ENCODE data around the gene CPAMD8. TPM values are rescaled to one million over a fixed set of nuclear protein-coding genes. Genes with fewer than 3 reads are reported as not detected.
A peak's percentile ranks its signal among the peaks of the same experiment; 100 is the strongest.

Gene CPAMD8
- total RNA-seq, 1 donor from 2014 or later = 16.3 TPM

DNA sequence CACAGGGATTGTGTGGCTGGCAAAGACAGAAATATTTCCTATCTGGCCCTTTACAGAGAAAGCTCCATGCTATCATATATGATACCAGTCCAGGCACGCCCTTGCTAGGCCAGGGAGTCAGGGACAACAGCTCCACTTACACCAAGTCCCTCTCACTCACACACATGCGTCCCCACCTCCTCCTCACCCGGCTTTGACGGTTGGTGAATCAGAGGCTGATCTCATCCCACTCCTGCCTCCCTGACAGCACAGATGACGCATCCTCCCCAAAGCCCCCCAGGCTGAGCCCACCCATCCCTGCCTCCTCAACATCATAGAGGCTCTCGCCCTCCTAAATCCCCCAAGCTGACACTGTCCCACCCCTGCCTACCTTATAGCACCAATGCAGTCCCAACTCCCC is 75.1 kb downstream of the CPAMD8 start:
- H3K27me3 ChIP-seq = no peaks in the 10 kb centered on the region
- H3K27ac ChIP-seq = no peak overlapping the region
- H3K9me3 ChIP-seq (ENCODE audit: low read depth) = no peaks in the 10 kb centered on the region
- H3K4me1 Mint-ChIP-seq = no peaks in the 10 kb centered on the region
- TF ChIP-seq EZH2phosphoT487 (IDR thresholded peaks at IDR 0.05) (no peak), CTCF (IDR thresholded peaks at IDR 0.05) (no peak), EZH2 (IDR thresholded peaks at IDR 0.05) (no peak)
- H3K4me2 ChIP-seq = no peak overlapping the region
- no peaks in the 10 kb centered on the region for H3K36me3 Mint-ChIP-seq
- H3K27me3 Mint-ChIP-seq (ENCODE audit: insufficient read depth, low read depth) = peaks cover 3% of the 10 kb centered on the region
- no peak overlapping the region for H2AFZ ChIP-seq (replicated peaks)
- no peak overlapping the region for H3K4me3 Mint-ChIP-seq
- DNase-seq (ENCODE audit: low spot score) = no peak
- H3K4me3 ChIP-seq = no peak overlapping the region
- no peak overlapping the region for H3K9ac ChIP-seq
- peak overlapping the region; percentile 18 for H3K27ac Mint-ChIP-seq
- H3F3A ChIP-seq (ENCODE audit: low read depth) = no peaks in the 10 kb centered on the region
- H3K9me3 Mint-ChIP-seq = peaks cover 3% of the 10 kb centered on the region
- no peaks in the 10 kb centered on the region for H3K4me1 ChIP-seq
- H3K36me3 ChIP-seq = no peaks in the 10 kb centered on the region
- H4K20me1 ChIP-seq (ENCODE audit: low read depth) = no peaks in the 10 kb centered on the region
- no peaks in the 10 kb centered on the region for H3K79me2 ChIP-seq (ENCODE audit: low read depth)

DNA sequence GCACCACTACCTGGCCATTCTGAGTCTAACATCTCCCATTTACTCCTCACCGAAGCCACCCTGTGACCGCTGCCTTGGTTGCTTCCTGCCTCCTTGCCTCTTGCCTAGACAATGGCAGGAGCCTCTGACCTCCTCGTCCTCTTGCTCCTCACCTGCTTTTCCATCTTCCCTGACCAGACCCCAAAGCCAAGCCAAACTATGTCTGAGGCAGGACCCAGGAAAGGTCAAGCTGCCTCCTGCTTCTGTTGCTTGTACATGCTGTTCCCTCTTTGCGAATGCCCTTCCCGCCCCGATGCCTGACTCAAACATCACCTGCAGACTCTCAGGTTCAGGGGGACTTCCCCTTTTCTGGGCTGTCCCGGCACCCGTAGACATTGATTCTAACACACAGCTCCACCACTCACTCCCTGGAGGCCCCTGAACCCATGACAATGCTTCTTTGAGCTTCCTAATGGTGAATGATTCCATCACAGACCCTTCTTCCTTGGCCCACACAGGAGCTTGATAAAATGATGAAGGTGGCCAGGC is 77.0 kb downstream of the CPAMD8 start:
- peaks cover 5% of the 10 kb centered on the region for H3K9me3 Mint-ChIP-seq
- no peaks in the 10 kb centered on the region for H3F3A ChIP-seq (ENCODE audit: low read depth)
- no peaks in the 10 kb centered on the region for H3K36me3 ChIP-seq
- H3K27ac Mint-ChIP-seq = no peak overlapping the region
- no peak overlapping the region for H3K4me2 ChIP-seq
- no peaks in the 10 kb centered on the region for H3K79me2 ChIP-seq (ENCODE audit: low read depth)
- no peak overlapping the region for H3K4me3 ChIP-seq
- no peak overlapping the region for H3K9ac ChIP-seq
- H3K27ac ChIP-seq = no peak overlapping the region
- H2AFZ ChIP-seq (replicated peaks) = no peak overlapping the region
- no peaks in the 10 kb centered on the region for H3K4me1 Mint-ChIP-seq
- H4K20me1 ChIP-seq (ENCODE audit: low read depth) = no peaks in the 10 kb centered on the region
- peaks cover 4% of the 10 kb centered on the region for H3K27me3 Mint-ChIP-seq (ENCODE audit: insufficient read depth, low read depth)
- no peaks in the 10 kb centered on the region for H3K27me3 ChIP-seq
- H3K4me3 Mint-ChIP-seq = no peak overlapping the region
- no peaks in the 10 kb centered on the region for H3K9me3 ChIP-seq (ENCODE audit: low read depth)
- no peak for TF ChIP-seq EZH2phosphoT487 (IDR thresholded peaks at IDR 0.05)
- no peak for TF ChIP-seq EZH2 (IDR thresholded peaks at IDR 0.05)
- no peak for TF ChIP-seq CTCF (IDR thresholded peaks at IDR 0.05)
- DNase-seq (ENCODE audit: low spot score) = no peak
- no peaks in the 10 kb centered on the region for H3K4me1 ChIP-seq
- peaks cover 5% of the 10 kb centered on the region for H3K36me3 Mint-ChIP-seq

DNA sequence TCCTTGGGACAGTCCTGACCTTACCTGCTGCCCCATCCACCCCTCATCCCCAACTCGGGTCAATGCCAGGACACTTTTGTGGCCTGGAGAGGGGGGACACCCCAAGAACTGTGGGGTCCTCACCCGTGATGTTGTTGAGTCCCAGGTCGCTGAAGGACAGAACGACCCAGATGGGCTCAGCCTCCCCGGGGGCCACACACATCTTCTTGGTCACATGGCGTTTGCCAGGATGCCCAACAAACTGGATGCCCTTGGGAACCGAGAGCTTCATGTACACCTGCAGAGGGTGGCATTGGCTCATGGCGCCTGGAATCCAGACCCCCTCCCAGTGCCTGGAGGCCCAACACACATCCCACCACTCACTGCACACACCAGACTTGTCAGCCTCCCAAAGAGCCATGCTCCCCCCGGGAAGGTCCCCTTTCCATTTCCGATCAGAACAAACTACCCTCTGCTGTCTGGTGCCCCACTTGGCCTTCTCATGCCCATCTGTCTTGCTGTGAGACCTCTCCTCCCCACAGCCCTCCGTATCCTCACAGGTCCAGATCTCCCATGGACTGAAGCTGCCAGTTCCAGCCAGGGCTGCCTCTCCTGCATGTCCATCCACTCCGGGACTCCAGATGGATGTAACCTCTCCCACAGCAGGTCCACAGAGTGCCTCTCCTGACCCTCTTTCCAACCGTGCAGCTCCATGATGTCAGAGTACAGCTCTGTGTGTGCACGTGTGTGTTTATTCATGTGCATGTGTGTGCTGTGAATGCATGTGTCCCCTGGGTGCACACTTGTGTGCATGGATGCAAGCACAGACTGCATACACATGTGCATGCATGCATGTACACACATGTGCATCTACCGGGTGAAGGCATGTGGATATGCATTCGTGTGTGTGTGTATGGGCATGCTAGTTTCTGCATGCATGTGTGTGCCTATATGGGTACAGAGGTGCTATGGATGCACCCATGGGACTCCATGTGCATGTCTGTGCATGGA is 79.4 kb downstream of the CPAMD8 start:
- H3K9me3 ChIP-seq (ENCODE audit: low read depth) = no peaks in the 10 kb centered on the region
- Mint-ChIP-seq H3K27me3 (ENCODE audit: insufficient read depth, low read depth) (peaks cover 7% of the 10 kb centered on the region), H3K4me1 (no peaks in the 10 kb centered on the region), H3K27ac (no peak overlapping the region), H3K4me3 (no peak overlapping the region), H3K36me3 (peaks cover 5% of the 10 kb centered on the region), H3K9me3 (peaks cover 3% of the 10 kb centered on the region)
- no peak for TF ChIP-seq CTCF (IDR thresholded peaks at IDR 0.05)
- no peak for TF ChIP-seq EZH2phosphoT487 (IDR thresholded peaks at IDR 0.05)
- TF ChIP-seq EZH2 (IDR thresholded peaks at IDR 0.05) = no peak
- H3K27me3 ChIP-seq = no peaks in the 10 kb centered on the region
- DNase-seq (ENCODE audit: low spot score) = no peak
- no peak overlapping the region for H3K27ac ChIP-seq
- no peak overlapping the region for H3K4me2 ChIP-seq
- H2AFZ ChIP-seq (replicated peaks) = no peak overlapping the region
- no peaks in the 10 kb centered on the region for H4K20me1 ChIP-seq (ENCODE audit: low read depth)
- H3K4me3 ChIP-seq = no peak overlapping the region
- H3K79me2 ChIP-seq (ENCODE audit: low read depth) = no peaks in the 10 kb centered on the region
- H3K4me1 ChIP-seq = no peaks in the 10 kb centered on the region
- no peak overlapping the region for H3K9ac ChIP-seq
- H3F3A ChIP-seq (ENCODE audit: low read depth) = no peaks in the 10 kb centered on the region
- H3K36me3 ChIP-seq = no peaks in the 10 kb centered on the region
